HL-60 (cell line): ENCODE results near the gene TMEM184A.
A peak's percentile ranks its signal among the peaks of the same experiment; 100 is the strongest.

ENCODE experiments used
- CTCF ChIP-seq: IDR thresholded peaks from one replicate; pipeline ENCODE4 v1.5.1; 2011; ENCODE audit warnings: low read length, control low read depth, inconsistent platforms; ENCODE audit not compliant: insufficient read depth
- GABPA ChIP-seq: IDR thresholded peaks from 2 replicates; pipeline ENCODE4 v1.6.1; 2012; ENCODE audit warnings: low read depth
- POLR2AphosphoS5 ChIP-seq: IDR thresholded peaks from 2 replicates; pipeline ENCODE4 v1.6.1; 2012; ENCODE audit warnings: low read depth
- REST ChIP-seq: IDR thresholded peaks from 2 replicates; pipeline ENCODE4 v1.6.1; 2012; ENCODE audit warnings: low read depth; ENCODE audit not compliant: insufficient replicate concordance
- SPI1 ChIP-seq: IDR thresholded peaks from 2 replicates; pipeline ENCODE4 v1.6.1; 2012; ENCODE audit warnings: low read depth, mild to moderate bottlenecking, borderline replicate concordance

GRCh38 chr7:1503816-1504775, 51.9 kb downstream of the TMEM184A start, which contains the start of gene INTS1:
- TF ChIP-seq CTCF (peak; percentile 70), GABPA (peak; percentile 98), SPI1 (peak; percentile 48; the same call in 1 of the 2 replicates), POLR2AphosphoS5 (peak; percentile 57), REST (peak; percentile 58)
